Activated T-helper 2 cell treated with anti-CD3 and anti-CD28 coated beads, Interferon-gamma antibody, Interleukin-2, Interleukin-4, amounts not matched to agents 10 μg/mL and 5 μg/mL and 100 μg/mL, durations not matched to agents 14 hours and 24 hours and 36 hours (primary cell): ENCODE results near the gene MR1. TPM values are rescaled to one million over a fixed set of nuclear protein-coding genes. Genes with fewer than 3 reads are reported as not detected.

Source experiments
- DNase-seq: peaks from one replicate; pipeline ENCODE4 v3.0.0; 2021; ENCODE audit warnings: low spot score
- H3K27ac Mint-ChIP-seq: one replicate; pipeline ENCODE4 v1.8.0; 2021; ENCODE audit warnings: mixed read lengths
- H3K27me3 Mint-ChIP-seq: one replicate; pipeline ENCODE4 v1.8.0; 2021; ENCODE audit warnings: low read depth, mixed read lengths
- H3K36me3 Mint-ChIP-seq: one replicate; pipeline ENCODE4 v1.8.0; 2021; ENCODE audit warnings: low read depth, mixed read lengths
- H3K4me1 Mint-ChIP-seq: one replicate; pipeline ENCODE4 v1.8.0; 2021; ENCODE audit warnings: low read depth, mixed read lengths
- H3K4me3 Mint-ChIP-seq: one replicate; pipeline ENCODE4 v1.8.0; 2021; ENCODE audit warnings: low read depth, mild to moderate bottlenecking, moderate library complexity, mixed read lengths
- H3K9me3 Mint-ChIP-seq: one replicate; pipeline ENCODE4 v1.8.0; 2021; ENCODE audit warnings: mixed read lengths
- intact Hi-C: fragments of 100-400 bp; cut with micrococcal nuclease; formaldehyde crosslinking; loops from one replicate; pipeline ENCODE4 v1.15.1; 2023
- total RNA-seq: library from RNA; stranded (reverse); gene quantifications from 2 replicates; pipeline ENCODE4 v1.2.3, GENCODE V29; 2022

The MR1 gene
- total RNA-seq, 1 donor from 2014 or later, result 13.8 TPM

DNA sequence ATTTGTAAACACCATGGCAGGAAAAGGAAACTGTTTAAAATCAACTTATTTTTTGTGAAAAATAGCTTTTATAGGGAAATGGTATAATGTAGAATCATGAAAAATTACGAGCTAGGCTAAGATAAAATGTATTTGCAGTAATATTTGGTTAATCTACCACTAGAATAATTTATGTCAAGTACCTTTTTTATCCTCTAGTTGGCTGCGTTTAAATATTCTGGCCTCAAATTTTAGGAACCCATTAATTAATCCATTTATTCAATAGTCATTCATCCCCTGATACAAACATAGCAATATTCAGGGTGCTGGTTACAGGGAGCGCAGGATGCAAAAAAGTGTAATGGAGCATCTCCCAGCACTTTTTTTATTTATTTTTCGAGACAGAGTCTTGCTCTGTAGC lies 46.1 kb downstream of the MR1 start:
- DNase-seq, result no peak
- intact Hi-C loops, result loop anchor here (2.0 to 10.0 kb wide), 3 partner anchors 17 to 925 kb away; partner anchors contain the start of gene QSOX1
- Mint-ChIP-seq H3K9me3 (peaks cover under 1% of the 10 kb centered on the region), H3K4me3 (peak overlapping the region; percentile 33), H3K27ac (no peak overlapping the region), H3K4me1 (peaks cover 37% of the 10 kb centered on the region), H3K36me3 (no peaks in the 10 kb centered on the region), H3K27me3 (peaks cover 9% of the 10 kb centered on the region)

GRCh38 chr1:181080556-181080955 lies 46.8 kb downstream of the MR1 start:
- intact Hi-C loops, result loop anchor here (10.0 kb wide), 1 partner anchor 926 kb away; the partner anchor contains the start of gene QSOX1
- no peak for DNase-seq
- H3K4me1 Mint-ChIP-seq, result peaks cover 40% of the 10 kb centered on the region
- H3K27ac Mint-ChIP-seq, result no peak overlapping the region
- H3K9me3 Mint-ChIP-seq, result no peaks in the 10 kb centered on the region
- no peaks in the 10 kb centered on the region for H3K36me3 Mint-ChIP-seq
- H3K4me3 Mint-ChIP-seq, result no peak overlapping the region
- peaks cover 9% of the 10 kb centered on the region for H3K27me3 Mint-ChIP-seq

DNA sequence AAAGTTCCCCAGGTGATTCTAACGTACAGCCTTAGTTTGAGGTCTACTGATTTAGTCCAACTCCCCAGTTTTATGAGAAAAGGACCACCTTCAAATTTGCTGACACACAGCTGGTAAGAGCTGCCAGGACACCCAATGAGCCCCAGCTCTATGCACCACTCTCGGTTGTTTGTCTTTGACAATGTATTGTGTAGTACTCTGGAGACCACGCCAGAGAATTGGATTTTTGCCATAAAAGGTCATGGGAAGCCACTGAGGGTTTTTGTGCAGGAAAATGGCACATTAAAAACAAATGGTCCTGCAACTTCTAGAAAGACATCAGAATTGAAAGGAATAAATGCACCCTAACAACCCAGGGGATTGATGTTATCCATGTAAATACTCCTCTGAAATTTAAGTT lies 47.6 kb downstream of the MR1 start:
- H3K27me3 Mint-ChIP-seq, result peaks cover 6% of the 10 kb centered on the region
- DNase-seq, result no peak
- H3K27ac Mint-ChIP-seq, result no peak overlapping the region
- H3K4me1 Mint-ChIP-seq, result peaks cover 43% of the 10 kb centered on the region
- H3K36me3 Mint-ChIP-seq, result no peaks in the 10 kb centered on the region
- intact Hi-C loops, result loop anchor here (10.0 kb wide), 1 partner anchor 927 kb away; the partner anchor contains the start of gene QSOX1
- H3K9me3 Mint-ChIP-seq, result no peaks in the 10 kb centered on the region
- H3K4me3 Mint-ChIP-seq, result no peak overlapping the region

- H3K27ac Mint-ChIP-seq, result no peak overlapping the region
- no peaks in the 10 kb centered on the region for H3K27me3 Mint-ChIP-seq
Observed at GRCh38 chr1:181083842-181084605, 50.2 kb downstream of the MR1 start.

DNA sequence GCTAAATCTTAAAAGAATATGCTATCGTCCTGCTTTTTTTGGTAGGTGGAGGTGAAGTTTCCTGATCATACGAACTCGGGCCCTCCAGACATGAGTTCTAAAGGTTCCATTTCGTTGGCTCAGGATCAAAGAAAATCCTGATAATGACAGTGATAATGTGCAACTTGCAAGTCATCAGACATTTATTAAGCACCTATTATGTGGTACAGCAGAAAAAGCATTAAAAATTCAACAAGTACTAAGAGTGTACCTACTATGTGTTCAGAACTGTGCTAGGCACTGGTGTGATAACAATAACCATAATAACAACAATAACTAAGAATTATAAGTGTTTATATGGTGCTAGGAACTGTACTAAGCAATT lies 50.8 kb downstream of the MR1 start:
- DNase-seq, result no peak
- Mint-ChIP-seq H3K9me3 (no peaks in the 10 kb centered on the region), H3K4me1 (peaks cover 42% of the 10 kb centered on the region), H3K36me3 (peaks cover 5% of the 10 kb centered on the region), H3K4me3 (no peak overlapping the region), H3K27ac (no peak overlapping the region), H3K27me3 (no peaks in the 10 kb centered on the region)
- intact Hi-C loops, result loop anchor here (1.0 to 10.0 kb wide), 3 partner anchors 58 to 930 kb away; partner anchors contain the start of gene QSOX1

More at GRCh38 chr1:181083842-181084605, 50.2 kb downstream of the MR1 start:
- no peaks in the 10 kb centered on the region for H3K9me3 Mint-ChIP-seq
- H3K36me3 Mint-ChIP-seq, result peaks cover 3% of the 10 kb centered on the region
- DNase-seq, result peak; percentile 44
- peaks cover 47% of the 10 kb centered on the region for H3K4me1 Mint-ChIP-seq
- intact Hi-C loops, result loop anchor here (1.0 to 10.0 kb wide), 3 partner anchors 58 to 929 kb away; partner anchors contain the start of gene QSOX1
- H3K4me3 Mint-ChIP-seq, result no peak overlapping the region

- no peak for DNase-seq
- intact Hi-C loops, result loop anchor here (10.0 kb wide), 1 partner anchor 931 kb away; the partner anchor contains the start of gene QSOX1
- peaks cover 31% of the 10 kb centered on the region for H3K4me1 Mint-ChIP-seq
Observed at GRCh38 chr1:181086091-181086490, 52.3 kb downstream of the MR1 start.

DNA sequence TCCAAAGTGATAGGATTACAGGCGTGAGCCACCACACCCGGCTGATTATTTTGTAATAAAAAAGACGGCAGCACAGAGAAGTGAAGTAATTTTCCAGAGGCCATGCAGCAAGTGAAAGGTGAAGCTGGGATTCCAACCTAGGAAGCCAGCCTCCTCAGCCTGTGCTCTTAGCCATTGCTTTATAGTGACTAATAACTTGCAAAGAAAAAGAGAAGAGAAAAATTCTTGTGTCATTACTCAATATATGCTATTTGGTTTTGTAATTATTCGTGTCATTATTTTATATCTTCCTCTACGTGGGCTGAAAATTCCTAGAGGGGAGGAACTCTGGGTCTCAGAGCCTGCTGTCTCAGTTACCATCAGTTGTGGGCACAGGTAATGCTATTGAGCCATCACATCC lies 53.1 kb downstream of the MR1 start:
- H3K4me3 Mint-ChIP-seq, result no peak overlapping the region
- H3K9me3 Mint-ChIP-seq, result no peaks in the 10 kb centered on the region
- H3K27ac Mint-ChIP-seq, result peak overlapping the region; percentile 65
- H3K36me3 Mint-ChIP-seq, result peaks cover 28% of the 10 kb centered on the region
- no peaks in the 10 kb centered on the region for H3K27me3 Mint-ChIP-seq
- no peak for DNase-seq
- peaks cover 35% of the 10 kb centered on the region for H3K4me1 Mint-ChIP-seq
- intact Hi-C loops, result loop anchor here (10.0 kb wide), 1 partner anchor 932 kb away; the partner anchor contains the start of gene QSOX1

More at GRCh38 chr1:181086091-181086490, 52.3 kb downstream of the MR1 start:
- no peak overlapping the region for H3K27ac Mint-ChIP-seq
- no peaks in the 10 kb centered on the region for H3K27me3 Mint-ChIP-seq
- H3K4me3 Mint-ChIP-seq, result no peak overlapping the region
- H3K36me3 Mint-ChIP-seq, result peaks cover 20% of the 10 kb centered on the region
- no peaks in the 10 kb centered on the region for H3K9me3 Mint-ChIP-seq

- Mint-ChIP-seq H3K9me3 (no peaks in the 10 kb centered on the region), H3K27ac (peak overlapping the region; percentile 65), H3K4me3 (peak overlapping the region; percentile 95), H3K27me3 (no peaks in the 10 kb centered on the region), H3K4me1 (peaks cover 38% of the 10 kb centered on the region), H3K36me3 (peaks cover 34% of the 10 kb centered on the region)
- no peak for DNase-seq
- intact Hi-C loops, result loop anchor here (10.0 kb wide), 1 partner anchor 933 kb away; the partner anchor contains the start of gene QSOX1
Observed at GRCh38 chr1:181087400-181087901, 53.7 kb downstream of the MR1 start.

DNA sequence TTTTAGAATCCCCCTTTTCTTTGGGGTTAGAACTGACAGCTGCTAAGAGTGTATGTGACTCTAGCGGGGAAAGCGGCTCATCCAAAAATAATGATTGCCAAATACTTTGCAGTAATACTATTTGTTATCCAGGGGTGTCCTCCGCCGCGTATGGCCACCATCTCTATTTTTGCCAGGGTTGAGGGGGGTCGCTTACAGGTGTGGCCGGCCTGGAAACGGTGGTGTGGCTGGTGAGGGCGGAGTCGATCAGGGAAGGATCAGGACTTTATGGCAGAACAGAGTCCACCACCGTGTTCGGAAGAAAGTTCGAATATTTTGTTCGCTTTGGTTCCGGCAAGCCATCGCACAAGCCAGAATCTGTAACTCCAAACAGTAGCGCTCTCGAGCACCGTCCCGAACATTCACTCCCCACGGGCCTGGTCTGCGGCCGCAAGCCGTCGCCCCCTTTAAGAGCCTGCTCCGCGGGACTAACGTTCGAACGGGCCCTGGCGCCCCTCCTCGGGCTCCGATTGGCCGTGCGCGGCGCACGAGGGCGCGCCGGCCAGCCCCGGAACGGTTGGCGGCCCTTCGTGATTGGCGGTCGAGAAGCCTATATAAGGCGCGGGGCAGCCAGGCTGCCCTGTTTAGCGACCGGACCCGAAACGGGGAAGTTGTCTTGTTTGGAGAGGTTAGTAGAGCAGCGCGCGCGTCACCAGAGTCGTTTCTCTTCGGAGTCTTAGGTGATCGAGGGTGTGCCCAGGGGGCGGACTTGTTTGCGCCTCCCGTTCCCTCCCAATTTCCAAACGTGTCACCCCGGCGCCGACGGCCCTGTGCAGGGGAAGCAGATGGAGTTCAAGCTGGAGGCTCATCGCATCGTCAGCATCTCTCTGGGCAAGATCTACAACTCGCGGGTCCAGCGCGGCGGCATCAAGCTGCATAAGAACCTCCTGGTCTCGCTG lies 54.6 kb downstream of the MR1 start, which contains the start of gene IER5:
Gene IER5 (plus strand): TSS at position 622 of the 938 bp plus-strand sequence. CDS start 203 bp downstream, at position 825.
- Mint-ChIP-seq H3K4me1 (peaks cover 47% of the 10 kb centered on the region), H3K36me3 (peaks cover 43% of the 10 kb centered on the region), H3K27ac (peak within 1 kb of the TSS; percentile 99), H3K9me3 (no peaks in the 10 kb centered on the region), H3K27me3 (no peaks in the 10 kb centered on the region), H3K4me3 (peak within 1 kb of the TSS; percentile 98)
- intact Hi-C loops, result loop anchor here (1.0 to 10.0 kb wide), 4 partner anchors 56 to 934 kb away; partner anchors contain the start of genes MR1, QSOX1 and STX6
- peak; percentile 95 for DNase-seq

- H3K27ac Mint-ChIP-seq, result peak overlapping the region; percentile 99
- H3K4me1 Mint-ChIP-seq, result peaks cover 43% of the 10 kb centered on the region
- H3K27me3 Mint-ChIP-seq, result no peaks in the 10 kb centered on the region
- peak; percentile 43 for DNase-seq
- H3K4me3 Mint-ChIP-seq, result peak overlapping the region; percentile 98
- H3K9me3 Mint-ChIP-seq, result no peaks in the 10 kb centered on the region
- intact Hi-C loops, result loop anchor here (2.0 to 10.0 kb wide), 3 partner anchors 56 to 934 kb away; partner anchors contain the start of genes MR1 and QSOX1
- peaks cover 49% of the 10 kb centered on the region for H3K36me3 Mint-ChIP-seq
Observed at GRCh38 chr1:181089017-181089675, 55.4 kb downstream of the MR1 start.

DNA sequence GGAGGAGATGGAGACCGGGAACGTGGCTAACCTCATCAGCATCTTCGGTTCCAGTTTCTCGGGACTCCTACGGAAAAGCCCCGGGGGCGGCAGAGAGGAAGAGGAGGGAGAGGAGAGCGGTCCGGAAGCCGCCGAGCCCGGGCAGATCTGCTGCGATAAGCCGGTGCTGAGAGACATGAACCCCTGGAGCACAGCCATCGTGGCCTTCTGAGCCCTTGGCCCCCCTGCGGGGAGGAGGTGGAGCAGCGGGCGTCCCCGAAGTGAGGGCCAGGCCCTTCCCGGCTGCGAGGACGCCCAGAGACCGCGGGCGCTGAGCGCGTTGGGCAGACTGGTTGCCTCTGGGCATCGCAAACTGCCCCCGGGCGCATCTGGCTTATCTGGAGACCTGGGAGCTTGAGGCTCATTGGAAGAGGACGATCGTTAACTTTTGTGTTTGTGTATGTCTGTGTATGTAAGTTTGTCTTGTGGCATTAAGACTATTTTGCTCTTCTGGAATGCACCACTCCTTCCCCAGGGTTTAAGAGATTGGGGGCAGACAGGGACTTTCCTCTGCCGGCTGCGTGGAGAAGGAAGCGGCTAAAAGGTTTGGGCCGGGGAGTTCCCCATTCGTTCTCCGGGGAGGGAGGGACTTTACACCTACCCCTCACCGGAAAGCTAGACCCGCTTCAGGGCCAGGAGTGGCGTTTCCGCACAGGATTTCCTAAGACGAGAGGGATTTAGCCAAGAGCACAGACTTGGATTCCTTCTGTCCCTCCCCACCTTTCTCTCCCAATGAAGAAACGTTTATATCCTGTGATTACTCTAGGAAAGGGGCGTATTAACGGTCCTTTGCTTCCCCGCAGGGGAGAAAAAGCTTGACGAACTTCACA lies 56.1 kb downstream of the MR1 start:
- Mint-ChIP-seq H3K9me3 (no peaks in the 10 kb centered on the region), H3K4me3 (peak overlapping the region; percentile 98), H3K27me3 (no peaks in the 10 kb centered on the region), H3K36me3 (peaks cover 57% of the 10 kb centered on the region), H3K27ac (peak overlapping the region; percentile 99), H3K4me1 (peaks cover 42% of the 10 kb centered on the region)
- intact Hi-C loops, result loop anchor here (1.0 to 10.0 kb wide), 6 partner anchors 9 to 935 kb away; partner anchors contain the start of genes MR1 and QSOX1
- peak; percentile 68 for DNase-seq
